SIG-M5 treated with dmso at 0.1 percent for 504 hours (cell line): Measurements from ENCODE around the gene MYRF.

Experiments used
- DNase-seq: peaks from one replicate; lab custom pipeline; 2025; ENCODE audit not compliant: unreplicated experiment; lab: John Stamatoyannopoulos, UW

MYRF gene

GRCh38 chr11:61718621-61719302, 33.7 kb upstream of the MYRF start:
- DNase-seq, result no peak

- no peak for DNase-seq
Observed at GRCh38 chr11:61719978-61720377, 32.5 kb upstream of the MYRF start.

GRCh38 chr11:61720597-61720996, 31.8 kb upstream of the MYRF start:
- DNase-seq, result no peak

- DNase-seq, result no peak
Observed at GRCh38 chr11:61724437-61724836, 28.0 kb upstream of the MYRF start.

- DNase-seq, result no peak
Observed at GRCh38 chr11:61725781-61726231, 26.6 kb upstream of the MYRF start.

GRCh38 chr11:61726775-61727174, 25.7 kb upstream of the MYRF start:
- no peak for DNase-seq

GRCh38 chr11:61727401-61727811, 25.0 kb upstream of the MYRF start:
- no peak for DNase-seq

- DNase-seq, result no peak
Observed at GRCh38 chr11:61728066-61728939, 24.1 kb upstream of the MYRF start.

GRCh38 chr11:61728940-61729219, 23.6 kb upstream of the MYRF start:
- DNase-seq, result no peak

- no peak for DNase-seq
Observed at GRCh38 chr11:61730240-61730994, 22.0 kb upstream of the MYRF start.

GRCh38 chr11:61731211-61731951, 21.1 kb upstream of the MYRF start:
- no peak for DNase-seq

GRCh38 chr11:61731952-61732675, 20.3 kb upstream of the MYRF start:
- no peak for DNase-seq

- DNase-seq, result no peak
Observed at GRCh38 chr11:61732705-61733104, 19.7 kb upstream of the MYRF start.

- DNase-seq, result peak; percentile 57
Observed at GRCh38 chr11:61733120-61733978, 19.1 kb upstream of the MYRF start.

GRCh38 chr11:61734767-61735166, 17.7 kb upstream of the MYRF start:
- DNase-seq, result no peak

GRCh38 chr11:61735391-61735790, 17.0 kb upstream of the MYRF start:
- no peak for DNase-seq

- DNase-seq, result no peak
Observed at GRCh38 chr11:61736310-61736709, 16.1 kb upstream of the MYRF start.

- DNase-seq, result no peak
Observed at GRCh38 chr11:61737131-61737530, 15.3 kb upstream of the MYRF start.

GRCh38 chr11:61737636-61738386, 14.6 kb upstream of the MYRF start:
- DNase-seq, result no peak
